ENCODE measurements around the gene MEST. TPM values are rescaled to one million over a fixed set of nuclear protein-coding genes. Genes with fewer than 3 reads are reported as not detected.

Gene MEST
- total and polyA plus RNA-seq, 2 donors (not counting 3 experiments of a cell fraction or from before 2014, with no cell fraction given) = 46.7 to 52.6 TPM

GRCh38 chr7:130543487-130544010 lies 51.7 kb downstream of the MEST start:
- FAIRE-seq (no peak), DNase-seq (ENCODE audit: low read depth, low spot score) (no peak)
- no peaks in the 10 kb centered on the region for H3K9me3 ChIP-seq (replicated peaks; ENCODE audit: control insufficient read depth, insufficient read depth, low read length)
- ChIA-PET CTCF (no interaction called here), POLR2A (no interaction called here)
- intact Hi-C loops (cut with micrococcal nuclease) (no loop called here), dilution Hi-C loops (cut with MboI; ENCODE audit: extremely low pct_ligation_motif_present, low sequenced_read_pairs) (no loop called here)
- no peaks in the 10 kb centered on the region for H3K27me3 ChIP-seq (ENCODE audit: control insufficient read depth in 2 of 2, insufficient read depth in 2 of 2, low read length in 2 of 2)
- H4K20me1 ChIP-seq (replicated peaks; ENCODE audit: control insufficient read depth, extremely low read depth, insufficient read depth, low read length) = no peaks in the 10 kb centered on the region
- no TSS peak for BruUV-seq (replicated peaks)
- no peaks in the 10 kb centered on the region for H3K36me3 ChIP-seq (ENCODE audit: control insufficient read depth in 2 of 2, extremely low read depth in 1 of 2, insufficient read depth in 2 of 2, low read length in 2 of 2)
- no peak overlapping the region for H3K27ac ChIP-seq (ENCODE audit: insufficient read depth, low read depth, low read length)
- H3K4me2 ChIP-seq (ENCODE audit: insufficient read depth, low read length) = no peak overlapping the region
- H3K4me1 ChIP-seq (ENCODE audit: control insufficient read depth, extremely low read depth, insufficient read depth, low read length) = no peaks in the 10 kb centered on the region
- H3K9ac ChIP-seq (replicated peaks; ENCODE audit: extremely low read depth, insufficient read depth, low read length) = no peak overlapping the region
- H3K4me3 ChIP-seq (replicated peaks in 1 of 3; ENCODE audit: insufficient read depth in 1 of 3, low read depth in 1 of 3, low read length in 3 of 3) = no peak overlapping the region
- no peaks in the 10 kb centered on the region for H3K9me1 ChIP-seq (replicated peaks; ENCODE audit: control insufficient read depth, extremely low read depth, insufficient read depth, low read length)
- H3K79me2 ChIP-seq (ENCODE audit: control insufficient read depth, insufficient read depth, low read length) = no peaks in the 10 kb centered on the region
- TF ChIP-seq GATA2 (IDR thresholded peaks at IDR 0.05; ENCODE audit: insufficient read depth, insufficient read length, low read depth, low read length) (no peak), CTCF (IDR thresholded peaks at IDR 0.05; ENCODE audit: extremely low read depth in 1 of 2, insufficient read depth in 1 of 2, low read depth in 1 of 2, low read length in 2 of 2) (no peak), POLR2AphosphoS5 (IDR thresholded peaks at IDR 0.05; ENCODE audit: insufficient read depth, low read depth, low read length) (no peak), POLR2A (IDR thresholded peaks at IDR 0.05; ENCODE audit: low read depth, low read length) (no peak), JUN (IDR thresholded peaks at IDR 0.05; ENCODE audit: borderline replicate concordance, insufficient read depth, insufficient read length, low read depth) (no peak), FOS (IDR thresholded peaks at IDR 0.05; ENCODE audit: borderline replicate concordance, insufficient read depth, low read length) (no peak), MYC (IDR thresholded peaks at IDR 0.05; ENCODE audit: low read depth, low read length) (no peak), EZH2 (IDR thresholded peaks at IDR 0.05; ENCODE audit: borderline replicate concordance, low read depth, low read length, severe bottlenecking) (no peak)
- TF ChIP-seq, protein P1, sequence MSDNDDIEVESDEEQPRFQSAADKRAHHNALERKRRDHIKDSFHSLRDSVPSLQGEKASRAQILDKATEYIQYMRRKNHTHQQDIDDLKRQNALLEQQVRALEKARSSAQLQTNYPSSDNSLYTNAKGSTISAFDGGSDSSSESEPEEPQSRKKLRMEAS (IDR thresholded peaks at IDR 0.05; ENCODE audit: insufficient read depth, insufficient read length) = no peak
- H2AFZ ChIP-seq (ENCODE audit: low read depth, low read length) = no peak overlapping the region
